Stimulated activated CD4-positive, alpha-beta T cell treated with anti-CD3 and anti-CD28 coated beads, Interleukin-1b, Interleukin-23, amount 100 ng/mL, for 24 hours (primary cell): ENCODE results near the gene TOR1A.

Experiments
- DNase-seq, 4 experiments: peaks; one replicate each; pipeline ENCODE4 v3.0.0-alpha.2; 2020; ENCODE audit warnings: low read depth in 4 of 4, low spot score in 1 of 4

Gene TOR1A

DNA sequence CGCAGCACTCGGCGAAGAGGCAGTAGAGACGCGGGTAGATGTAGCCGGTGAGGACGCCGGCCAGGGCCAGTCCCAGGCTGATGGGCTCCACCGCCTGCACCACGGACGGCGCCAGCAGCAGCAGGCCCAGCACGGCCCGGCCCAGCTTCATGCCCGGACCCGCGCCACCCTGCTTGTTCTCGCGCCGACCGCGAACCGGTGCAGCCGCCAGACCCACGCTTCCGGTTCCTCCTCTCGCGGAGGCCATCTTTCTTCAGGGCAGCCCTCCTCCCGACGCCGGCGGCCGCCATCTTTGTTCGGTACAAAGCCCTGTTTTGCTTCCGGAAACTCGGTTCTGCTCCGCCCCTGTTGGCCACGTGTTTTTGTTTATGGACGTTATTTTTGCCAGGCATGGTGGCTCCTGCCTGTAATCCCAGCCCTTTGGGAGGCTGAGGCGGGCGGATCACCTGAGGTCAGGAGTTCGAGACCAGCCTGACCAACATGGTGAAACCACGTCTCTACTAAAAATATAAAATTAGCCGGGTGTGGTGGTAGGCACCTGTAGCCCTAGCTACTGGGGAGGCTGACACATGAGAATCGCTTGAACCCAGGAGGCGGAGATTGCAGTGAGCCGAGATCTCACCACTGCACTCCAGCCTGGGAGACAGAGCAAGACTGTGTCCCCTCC lies at the start of gene TOR1A:
Gene TOR1A (minus strand): TSS at position 202 of the 667 bp plus-strand sequence. CDS start 51 bp downstream, at position 151.
- DNase-seq, result peak; percentile 75 to 89 (median 83)

- no peak for DNase-seq
Measured at GRCh38 chr9:129871046-129871445, 47.1 kb upstream of the TOR1A start.

DNA sequence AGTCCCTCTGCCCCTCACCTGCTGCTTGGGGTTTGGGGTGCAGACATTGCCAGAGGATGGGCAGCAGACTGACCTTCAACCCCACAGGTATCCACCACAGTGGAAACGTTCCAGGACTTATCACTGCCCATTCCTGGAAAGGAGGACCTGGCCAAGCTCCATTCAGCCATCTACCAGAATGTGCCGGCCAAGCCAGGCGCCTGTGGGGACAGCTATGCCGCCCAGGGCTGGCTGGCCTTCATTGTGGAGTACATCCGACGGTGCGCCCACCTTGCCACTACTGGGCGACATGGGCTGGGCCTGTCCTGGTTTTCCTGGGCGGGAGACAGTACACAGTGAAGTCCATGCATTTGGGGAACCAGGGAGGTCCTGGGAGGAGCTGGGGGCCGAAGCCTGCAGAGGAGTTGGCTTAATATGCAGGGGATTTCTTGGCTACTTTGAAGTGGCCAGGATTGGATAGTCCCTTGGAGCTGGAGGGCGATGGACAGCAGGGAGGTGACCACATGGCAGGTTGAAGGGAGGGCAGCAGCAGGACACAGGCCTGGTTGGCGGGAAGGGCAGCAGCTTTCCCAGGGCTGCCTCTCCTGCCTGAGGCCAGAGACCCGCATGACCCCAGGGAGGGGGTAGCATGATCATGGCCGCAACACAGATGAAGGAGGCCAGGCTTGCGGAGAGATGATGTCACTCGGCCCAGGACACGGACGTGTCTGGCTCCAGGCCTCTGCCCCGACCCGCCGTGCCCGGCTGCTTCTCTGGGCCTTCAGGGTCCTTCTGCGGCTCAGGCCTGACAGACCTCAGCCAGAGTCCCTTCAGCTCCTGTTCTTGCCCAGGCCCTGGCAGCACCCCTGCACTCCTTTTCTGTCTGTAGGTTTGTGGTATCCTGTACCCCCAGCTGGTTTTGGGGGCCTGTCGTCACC lies 45.9 kb upstream of the TOR1A start:
- DNase-seq, result no peak

- peak in 2 of 4 experiments; percentile 70 to 77 for DNase-seq
Measured at GRCh38 chr9:129868872-129869486, 45.0 kb upstream of the TOR1A start.

DNA sequence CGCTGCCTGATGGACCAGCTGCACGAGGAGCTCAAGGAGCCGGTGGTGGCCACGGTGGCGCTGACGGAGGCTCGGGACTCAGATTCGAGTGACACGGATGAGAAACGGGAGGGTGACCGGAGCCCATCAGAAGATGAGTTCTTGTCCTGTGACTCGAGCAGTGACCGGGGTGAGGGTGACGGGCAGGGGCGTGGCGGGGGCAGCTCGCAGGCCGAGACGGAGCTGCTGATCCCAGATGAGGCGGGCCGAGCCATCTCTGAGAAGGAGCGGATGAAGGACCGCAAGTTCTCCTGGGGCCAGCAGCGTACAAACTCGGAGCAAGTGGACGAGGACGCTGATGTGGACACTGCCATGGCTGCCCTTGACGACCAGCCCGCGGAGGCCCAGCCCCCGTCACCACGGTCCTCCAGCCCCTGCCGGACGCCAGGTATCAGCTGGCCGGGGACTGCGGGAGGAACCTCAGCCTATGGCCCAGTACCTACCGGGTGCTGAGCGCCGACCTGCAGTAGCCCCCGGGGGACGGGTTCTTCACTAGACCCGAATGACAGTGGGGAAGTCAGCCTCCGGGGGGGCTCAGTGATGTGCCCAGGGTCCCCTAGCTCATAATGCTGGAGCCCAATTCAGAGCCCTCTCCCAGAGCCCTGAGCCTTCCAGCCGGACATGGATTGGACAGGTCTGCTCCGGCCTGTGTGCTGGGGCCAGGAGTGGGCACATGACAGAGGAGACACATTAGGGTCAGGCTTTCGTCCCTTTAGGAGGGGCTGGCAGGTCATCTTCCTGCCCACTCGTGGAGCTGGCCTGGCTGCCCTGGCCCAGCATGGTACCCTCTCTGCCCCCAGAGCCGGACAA lies 44.3 kb upstream of the TOR1A start:
- DNase-seq, result no peak

- DNase-seq, result no peak
Measured at GRCh38 chr9:129867136-129868022, 43.4 kb upstream of the TOR1A start.

DNA sequence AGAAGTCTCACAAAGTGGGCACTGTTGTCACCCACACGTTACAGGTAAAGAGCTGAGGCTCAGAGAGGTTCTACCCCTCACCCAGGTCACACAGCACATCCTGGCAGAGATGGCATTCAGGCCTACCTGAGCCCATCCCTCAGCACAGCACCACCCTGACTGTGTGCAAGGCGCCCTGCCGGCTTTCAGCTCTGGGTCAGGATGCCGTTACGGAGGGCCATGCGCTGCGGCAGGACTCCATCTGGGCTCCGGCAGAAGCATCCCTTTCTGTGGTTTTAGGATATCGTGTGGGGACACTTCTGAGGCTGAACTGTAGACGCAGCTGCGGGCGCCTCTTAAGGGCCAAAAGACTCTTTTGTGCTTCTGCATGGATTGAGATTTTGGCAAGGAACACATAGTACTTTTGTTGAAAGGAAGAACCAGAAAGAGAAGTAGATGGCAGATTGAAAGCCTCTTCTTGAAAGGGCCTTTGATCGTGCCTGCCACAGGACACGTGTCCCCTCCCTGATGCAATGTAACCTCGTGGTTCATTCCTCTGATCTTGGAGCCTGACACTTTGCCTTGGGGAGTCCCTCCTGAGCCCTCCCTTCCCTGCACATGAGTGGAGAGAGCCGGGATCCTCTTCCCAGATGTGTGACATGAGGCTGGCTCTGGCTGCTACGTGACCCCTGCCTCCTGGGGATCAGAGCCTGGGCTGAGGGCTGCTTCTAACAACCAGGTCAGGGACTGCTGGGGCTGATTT lies 42.6 kb upstream of the TOR1A start:
- no peak for DNase-seq

DNA sequence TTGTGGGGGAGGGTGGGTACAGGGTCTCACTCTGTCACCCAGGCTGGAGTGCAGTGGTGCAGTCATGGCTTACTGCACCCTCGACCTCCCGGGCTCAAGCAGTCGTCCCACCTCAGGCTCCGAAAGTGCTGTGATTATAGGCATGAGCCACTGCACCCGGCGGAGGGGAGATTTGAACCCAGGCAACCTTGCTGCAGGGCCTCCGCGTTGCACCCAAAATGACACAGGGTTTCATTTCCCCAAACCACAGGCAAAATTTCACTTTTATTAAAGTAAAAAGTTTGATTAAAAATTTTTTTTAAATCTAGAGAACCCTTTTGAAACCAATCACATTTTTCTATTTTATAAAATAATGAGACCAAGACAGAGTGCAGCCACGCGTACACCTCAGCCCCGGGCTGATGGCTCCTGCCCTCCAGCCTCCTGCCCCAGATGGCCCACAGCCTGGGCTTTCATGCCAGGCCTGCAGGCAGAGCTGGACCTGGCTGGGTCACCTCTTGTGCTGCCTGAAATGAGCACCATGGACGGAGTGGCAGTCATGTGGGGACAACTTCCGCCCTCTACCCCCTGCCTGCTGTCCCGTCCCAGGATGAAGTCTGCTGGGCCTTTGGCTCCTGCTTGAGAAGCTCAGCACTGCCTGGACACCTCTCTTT lies 41.9 kb upstream of the TOR1A start:
- DNase-seq, result no peak

DNA sequence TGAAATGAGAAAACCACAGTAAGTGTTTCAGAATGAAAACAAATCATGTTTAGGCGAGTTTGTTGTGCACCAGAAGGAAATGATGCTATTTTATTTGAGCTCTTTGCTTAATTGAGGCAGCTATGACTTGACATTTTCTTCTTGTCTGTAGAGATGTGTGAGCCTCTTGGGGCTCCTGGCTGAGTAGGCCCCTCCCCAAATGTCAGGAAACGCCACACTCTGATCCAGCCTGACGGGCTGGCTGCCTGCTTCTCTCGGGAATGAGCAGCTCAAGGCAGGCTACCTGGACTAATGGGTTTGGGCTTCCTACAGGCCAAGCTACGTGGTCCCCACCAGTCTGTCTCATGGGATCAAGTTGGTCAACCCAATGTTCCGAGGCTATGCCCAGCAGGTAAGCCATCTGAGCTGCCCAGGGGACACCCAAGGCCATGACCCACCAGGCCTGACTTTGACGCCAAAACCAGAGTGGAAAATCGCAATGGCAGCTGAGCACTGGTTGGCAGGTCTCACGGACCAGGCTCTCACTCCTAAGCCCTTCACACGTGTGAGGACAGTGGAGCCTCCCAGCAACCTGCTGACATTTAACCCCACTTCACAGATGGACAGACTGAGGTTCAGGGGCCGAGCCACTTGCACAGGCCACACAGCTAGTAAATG lies 41.2 kb upstream of the TOR1A start:
- DNase-seq, result no peak

DNA sequence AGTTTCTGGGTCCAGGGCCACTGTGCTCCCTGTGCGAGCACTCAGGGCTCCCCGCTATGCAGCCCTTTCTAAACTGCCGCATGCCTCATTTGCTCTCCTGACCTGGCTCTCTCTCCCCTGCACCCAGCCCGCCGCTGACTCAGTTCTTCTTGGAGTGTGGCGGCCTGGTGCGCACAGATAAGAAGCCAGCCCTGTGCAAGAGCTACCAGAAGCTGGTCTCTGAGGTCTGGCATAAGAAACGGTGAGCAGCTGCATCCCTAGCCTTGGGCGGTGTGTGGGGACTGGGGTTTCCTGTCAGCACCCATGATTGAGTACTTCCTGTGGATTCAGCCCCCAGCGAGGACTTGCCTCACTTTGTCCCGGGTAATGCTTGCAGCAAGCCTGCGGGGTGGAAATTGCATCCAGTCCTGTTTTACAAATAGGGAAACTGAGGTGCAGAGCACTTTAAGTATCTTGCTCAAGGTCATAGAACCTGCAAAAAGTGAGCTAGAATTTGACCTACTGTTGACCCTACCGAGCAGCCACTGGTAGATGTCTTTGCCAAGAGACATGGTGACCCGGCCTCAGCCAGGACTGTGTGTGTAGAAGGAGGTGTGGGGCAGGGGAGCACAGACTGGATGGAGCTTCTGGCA lies 39.2 kb upstream of the TOR1A start:
- DNase-seq, result peak in 1 of 4 experiments; percentile 54

DNA sequence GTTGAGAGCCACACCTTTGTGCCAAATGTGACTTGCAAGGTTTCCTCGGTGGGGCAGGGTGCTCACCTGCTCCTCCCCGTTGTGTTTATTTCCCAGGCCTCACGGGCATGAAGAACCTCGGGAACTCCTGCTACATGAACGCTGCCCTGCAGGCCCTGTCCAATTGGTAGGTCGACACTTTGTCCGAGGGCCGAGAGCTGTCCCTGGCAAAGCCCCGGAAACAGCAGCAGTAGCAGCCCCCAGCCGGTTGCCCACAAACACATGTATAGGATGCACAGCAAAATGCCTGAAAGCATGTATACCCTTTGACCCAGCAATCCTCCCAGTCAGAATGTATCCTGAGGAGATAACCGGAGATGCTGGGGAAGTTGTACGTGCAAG lies 37.5 kb upstream of the TOR1A start:
- no peak for DNase-seq

DNA sequence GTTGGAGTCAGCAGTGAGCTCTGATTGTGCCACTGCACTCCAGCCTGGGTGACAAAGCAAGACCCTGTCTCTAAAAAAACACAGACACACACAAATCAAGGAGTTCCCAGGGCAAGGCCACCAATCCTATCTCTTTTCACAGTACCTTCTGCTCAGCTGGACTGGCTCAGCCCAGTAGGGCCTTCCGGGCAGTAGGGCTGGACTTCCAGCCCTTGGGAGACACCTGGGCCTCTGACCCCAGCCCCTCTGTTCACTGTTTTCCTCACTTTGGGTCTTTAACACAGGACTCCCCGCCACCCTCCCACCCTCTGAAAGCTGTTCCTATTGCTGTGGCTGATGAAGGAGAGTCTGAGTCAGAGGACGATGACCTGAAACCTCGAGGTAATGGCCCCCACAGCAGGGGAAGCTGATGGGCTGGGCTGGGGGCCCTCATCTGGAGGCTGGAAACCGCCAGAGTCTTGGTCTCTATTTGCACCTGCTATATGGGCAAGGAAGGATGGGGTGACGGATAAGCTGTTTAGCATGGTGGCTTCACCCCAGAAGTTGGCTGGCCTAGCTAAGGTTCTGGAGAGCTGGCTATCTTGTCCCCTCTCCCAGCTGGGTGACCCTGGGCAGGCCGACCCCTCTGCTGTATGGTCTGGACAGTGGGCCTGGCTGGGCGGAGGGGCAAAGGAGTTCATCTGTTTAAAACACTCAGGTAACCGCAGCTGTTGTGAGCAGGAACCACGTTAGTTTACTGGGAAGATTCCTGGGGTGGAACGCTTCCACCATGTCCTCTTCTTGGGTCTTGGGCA lies 36.9 kb upstream of the TOR1A start:
- DNase-seq, result no peak

DNA sequence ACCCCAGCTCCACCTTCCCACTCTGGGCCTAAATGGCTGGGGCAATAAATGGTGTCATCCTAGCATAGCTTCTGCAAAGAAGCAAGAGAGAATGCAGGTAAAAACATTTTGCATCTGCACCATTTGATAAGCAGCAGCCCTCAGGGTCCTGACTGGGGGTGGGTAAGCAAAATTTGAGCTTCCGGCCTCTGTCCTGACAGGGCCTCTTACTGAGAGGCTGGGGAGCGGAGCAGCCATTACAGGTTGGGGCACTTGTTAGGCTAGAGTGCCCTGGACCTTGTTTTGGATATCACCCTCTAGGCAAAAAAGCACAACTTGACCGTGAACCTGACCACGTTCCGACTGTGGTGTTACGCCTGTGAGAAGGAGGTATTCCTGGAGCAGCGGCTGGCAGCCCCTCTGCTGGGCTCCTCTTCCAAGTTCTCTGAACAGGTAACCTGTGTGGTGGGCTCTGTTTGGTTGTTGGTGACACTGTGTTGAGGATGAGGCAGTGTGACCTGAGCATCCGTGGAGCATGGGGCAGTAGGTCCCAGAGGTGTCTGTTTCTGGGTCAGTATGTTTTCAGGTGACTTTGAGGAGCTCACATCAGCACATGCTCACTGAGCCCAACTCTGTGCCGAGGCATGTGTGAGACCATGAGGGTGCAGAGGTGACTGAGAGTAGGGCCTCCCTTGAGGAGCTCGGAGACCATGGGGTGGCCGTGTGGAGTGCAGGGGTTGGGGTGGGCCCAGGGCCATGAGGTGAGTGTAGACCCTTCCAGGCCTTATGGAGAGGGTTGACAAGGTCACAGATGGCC lies 34.4 kb upstream of the TOR1A start:
- no peak for DNase-seq

- no peak for DNase-seq
Measured at GRCh38 chr9:129857207-129857606, 33.3 kb upstream of the TOR1A start.

DNA sequence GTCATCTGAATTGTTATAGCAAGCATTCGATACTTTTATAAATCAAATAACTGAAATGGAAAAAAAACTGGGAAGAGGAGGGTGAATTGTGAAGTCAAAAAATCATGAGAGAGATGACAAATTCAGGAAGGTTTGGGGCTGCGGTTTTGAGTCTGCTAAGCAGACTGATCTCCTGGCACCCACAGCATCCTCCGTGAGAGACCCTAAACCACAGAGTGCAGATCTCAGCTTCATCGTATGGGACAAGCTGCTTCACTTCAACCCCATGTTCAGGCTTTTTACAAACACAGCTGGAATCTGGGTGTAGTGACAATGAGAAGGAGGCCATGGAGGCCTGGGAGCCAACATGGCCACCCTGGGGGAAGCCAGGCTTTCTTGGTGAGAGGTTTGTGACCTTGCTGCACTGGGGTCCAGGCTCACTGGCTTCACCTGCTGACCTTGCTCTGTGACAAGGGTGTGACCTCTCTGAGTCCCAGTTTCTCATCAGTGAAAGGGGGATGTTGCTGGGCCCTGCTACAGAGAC lies 30.7 kb upstream of the TOR1A start:
- DNase-seq, result no peak

GRCh38 chr9:129853614-129854013 lies 29.7 kb upstream of the TOR1A start:
- no peak for DNase-seq
